HG02885 (cell line): ENCODE measurements around the gene NCOR1.
A peak's percentile ranks its signal among the peaks of the same experiment; 100 is the strongest.

Source experiments
- ATAC-seq: cut with Tn5 transposase; IDR thresholded peaks from one replicate; pipeline ENCODE4 v1.9.1; 2021; ENCODE audit warnings: mild to moderate bottlenecking; ENCODE audit not compliant: unreplicated experiment, poor library complexity

NCOR1 gene

GRCh38 chr17:15998031-15998562 is 217.2 kb downstream of the NCOR1 start:
- ATAC-seq: no peak

- no peak for ATAC-seq
Observed at GRCh38 chr17:15996322-15996721, 219.0 kb downstream of the NCOR1 start.

GRCh38 chr17:15981646-15982580 is 233.4 kb downstream of the NCOR1 start:
- ATAC-seq: no peak

GRCh38 chr17:15981208-15981607 is 234.1 kb downstream of the NCOR1 start:
- ATAC-seq: peak; percentile 94
